Sigmoid colon (tissue), 7 donors: Measurements from ENCODE around the gene PGP. TPM values are rescaled to one million over a fixed set of nuclear protein-coding genes. Genes with fewer than 3 reads are reported as not detected.

Experiments
- DNase-seq: peaks from one replicate; pipeline ENCODE4 v3.0.0-alpha.2; 2019
- H3K27ac ChIP-seq, 4 donors: fragments of 200-600 bp; sonication (generic); one replicate each; pipeline ENCODE4 v1.5.1; 2016 to 2019; ENCODE audit warnings: mild to moderate bottlenecking in 1 of 4
- H3K27me3 ChIP-seq, 3 donors: fragments of 200-600 bp; sonication (generic); one replicate each; pipeline ENCODE4 v1.5.1; 2019; ENCODE audit warnings: mild to moderate bottlenecking in 1 of 3
- H3K36me3 ChIP-seq, 4 donors: fragments of 200-600 bp; sonication (generic); one replicate each; pipeline ENCODE4 v1.5.1; 2016 to 2019
- H3K4me1 ChIP-seq, 4 donors: fragments of 200-600 bp; sonication (generic); one replicate each; pipeline ENCODE4 v1.5.1; 2017 to 2019
- H3K4me3 ChIP-seq, 4 donors: fragments of 200-600 bp; sonication (generic); one replicate each; pipeline ENCODE4 v1.5.1; 2017 to 2019; ENCODE audit warnings: mild to moderate bottlenecking in 2 of 4, moderate library complexity in 1 of 4
- H3K9me3 ChIP-seq, 4 donors: fragments of 200-600 bp in 3 of 4; sonication (generic) in 3 of 4; one replicate each; pipeline versions ENCODE4 v1.5.1 to v1.6.1; 2013 to 2019
- EP300 ChIP-seq, 4 donors: sonication (generic); formaldehyde crosslinking; IDR thresholded peaks; one replicate each; pipeline ENCODE4 v1.6.1; 2017; ENCODE audit warnings: antibody characterized with exemption in 4 of 4
- POLR2A ChIP-seq, 2 donors: fragments of 450-650 bp; IDR thresholded peaks; one replicate each; pipeline ENCODE4 v1.6.1; 2016; ENCODE audit warnings: antibody characterized with exemption in 2 of 2, mild to moderate bottlenecking in 2 of 2, moderate library complexity in 2 of 2
- POLR2AphosphoS5 ChIP-seq, 4 donors: sonication (generic); formaldehyde crosslinking; IDR thresholded peaks; one replicate each; pipeline ENCODE4 v1.6.1; 2017; ENCODE audit warnings: antibody characterized with exemption in 4 of 4
- WGBS, 2 donors: extraction: QIAGEN DNeasy Blood & Tissue Kit; methylation state at CpG; one replicate each; pipeline ENCODE4 v1.1.7; 2013; 5-methylcytosine and 5-hydroxymethylcytosine counted together
- intact Hi-C: fragments of 100-400 bp; cut with DNase I; formaldehyde crosslinking; loops from one replicate; pipeline ENCODE4 v1.15.1; 2023
- polyA plus RNA-seq, 3 donors: library from polyadenylated mRNA; stranded (reverse); fragments of 200-250 nt; gene quantifications; one replicate each; pipeline ENCODE4 v1.2.3, GENCODE V29; 2013
- total RNA-seq, 4 donors: library from RNA; depleted of rRNA; stranded (reverse); fragments of >200 nt; gene quantifications; one replicate each; pipeline ENCODE4 v1.1.0, GENCODE V29; 2016
- TF ChIP-seq, protein P1 (sequence below), 4 experiments: fragments of 450-650 bp in 3 of 4; fragments of 200-600 bp in 1 of 4; IDR thresholded peaks; one replicate each; pipeline ENCODE4 v1.5.1; 2016 to 2019; ENCODE audit warnings: antibody characterized with exemption in 4 of 4, mild to moderate bottlenecking in 3 of 4, moderate library complexity in 2 of 4
- donor health status: healthy with polysubstance abuse.
- donor health status: Bipolar disorder and iron deficiency.
- donor health status: healthy.

PGP gene
- total and polyA plus RNA-seq, 7 donors = 6.0 to 20.2 (median 10.3) TPM

DNA sequence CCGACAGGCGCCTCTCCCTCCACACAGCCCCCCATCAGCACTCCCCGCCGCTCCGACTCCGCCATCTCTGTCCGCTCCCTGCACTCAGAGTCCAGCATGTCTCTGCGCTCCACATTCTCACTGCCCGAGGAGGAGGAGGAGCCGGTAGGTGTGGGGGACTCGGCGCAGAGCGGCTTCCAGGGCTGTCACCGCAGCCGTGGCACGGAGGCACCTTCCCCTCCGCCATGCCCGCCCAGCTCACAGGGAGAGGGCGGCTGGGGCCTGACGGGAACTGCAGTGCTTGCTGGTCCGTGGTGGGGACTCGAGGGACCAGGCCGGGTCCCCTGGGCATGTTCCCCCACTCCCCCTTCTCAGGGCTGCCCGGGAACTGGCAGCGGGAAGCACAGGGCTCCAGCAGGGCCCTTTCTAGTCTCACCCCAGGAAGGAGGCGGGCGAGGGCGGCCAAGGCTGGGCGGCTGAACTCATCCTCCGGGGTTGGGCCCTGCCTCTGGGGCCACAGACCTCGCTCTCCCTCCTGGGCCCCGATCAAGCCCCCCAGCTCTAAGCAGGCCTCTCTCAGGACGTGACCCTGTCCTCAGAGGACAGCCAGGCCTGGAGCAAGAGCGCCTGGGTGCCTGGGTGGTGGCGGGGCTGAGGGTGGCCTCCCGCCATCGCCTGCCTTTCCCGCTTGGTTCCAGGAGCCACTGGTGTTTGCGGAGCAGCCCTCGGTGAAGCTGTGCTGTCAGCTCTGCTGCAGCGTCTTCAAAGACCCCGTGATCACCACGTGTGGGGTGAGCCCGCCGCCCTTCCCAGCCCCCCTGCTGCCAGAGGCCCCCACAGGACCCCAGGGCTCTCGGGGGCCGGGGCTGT is 43.8 kb downstream of the PGP start:
- Histone ChIP-seq H3K36me3 (peaks cover 21 to 100% (median 67%) of the 10 kb centered on the region in 4 donors), H3K27ac (peak overlapping the region in 1 of 4 donors; percentile 37), H3K9me3 (no peaks in the 10 kb centered on the region), H3K4me1 (no peaks in the 10 kb centered on the region), H3K4me3 (peak overlapping the region in 3 of 4 donors; percentile 12 to 27 (median 22)), H3K27me3 (no peaks in the 10 kb centered on the region)
- TF ChIP-seq POLR2AphosphoS5 (IDR thresholded peaks at IDR 0.05) (no peak), POLR2A (IDR thresholded peaks at IDR 0.05) (no peak), EP300 (IDR thresholded peaks at IDR 0.05) (no peak)
- TF ChIP-seq, protein P1, sequence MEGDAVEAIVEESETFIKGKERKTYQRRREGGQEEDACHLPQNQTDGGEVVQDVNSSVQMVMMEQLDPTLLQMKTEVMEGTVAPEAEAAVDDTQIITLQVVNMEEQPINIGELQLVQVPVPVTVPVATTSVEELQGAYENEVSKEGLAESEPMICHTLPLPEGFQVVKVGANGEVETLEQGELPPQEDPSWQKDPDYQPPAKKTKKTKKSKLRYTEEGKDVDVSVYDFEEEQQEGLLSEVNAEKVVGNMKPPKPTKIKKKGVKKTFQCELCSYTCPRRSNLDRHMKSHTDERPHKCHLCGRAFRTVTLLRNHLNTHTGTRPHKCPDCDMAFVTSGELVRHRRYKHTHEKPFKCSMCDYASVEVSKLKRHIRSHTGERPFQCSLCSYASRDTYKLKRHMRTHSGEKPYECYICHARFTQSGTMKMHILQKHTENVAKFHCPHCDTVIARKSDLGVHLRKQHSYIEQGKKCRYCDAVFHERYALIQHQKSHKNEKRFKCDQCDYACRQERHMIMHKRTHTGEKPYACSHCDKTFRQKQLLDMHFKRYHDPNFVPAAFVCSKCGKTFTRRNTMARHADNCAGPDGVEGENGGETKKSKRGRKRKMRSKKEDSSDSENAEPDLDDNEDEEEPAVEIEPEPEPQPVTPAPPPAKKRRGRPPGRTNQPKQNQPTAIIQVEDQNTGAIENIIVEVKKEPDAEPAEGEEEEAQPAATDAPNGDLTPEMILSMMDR (IDR thresholded peaks at IDR 0.05) = no peak
- intact Hi-C loops = no loop called here
- 94 to 95% methylated on average over 47 of the region's 47 CpGs for WGBS, 2 donors
- no peak for DNase-seq

DNA sequence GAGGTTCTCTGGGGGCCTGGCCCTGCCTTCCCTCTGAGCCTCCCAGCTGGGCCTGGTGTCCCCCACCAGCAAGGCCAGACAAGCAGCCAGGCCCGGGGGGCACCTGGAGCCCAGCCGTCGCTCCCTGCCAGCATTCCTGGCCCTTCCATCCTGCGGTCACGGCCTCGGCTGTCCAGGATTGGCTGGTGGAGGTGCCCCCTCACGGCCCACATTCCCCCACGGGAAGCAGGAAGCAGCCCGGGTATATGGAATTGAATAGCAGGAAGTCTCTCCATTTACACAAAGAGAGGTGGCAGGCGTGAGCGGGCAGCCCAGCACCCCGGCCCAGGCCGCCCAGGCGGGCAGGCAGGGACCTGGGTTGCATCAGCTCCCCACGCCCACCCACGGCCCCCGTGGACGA is 44.6 kb downstream of the PGP start:
- intact Hi-C loops = no loop called here
- H3K4me3 ChIP-seq = peak overlapping the region in 3 of 4 donors; percentile 12 to 27 (median 22)
- H3K27me3 ChIP-seq = no peaks in the 10 kb centered on the region
- TF ChIP-seq POLR2A (IDR thresholded peaks at IDR 0.05) (no peak), POLR2AphosphoS5 (IDR thresholded peaks at IDR 0.05) (peak in 2 of 4 donors; percentile 20 to 29), EP300 (IDR thresholded peaks at IDR 0.05) (no peak)
- TF ChIP-seq, protein P1 (IDR thresholded peaks at IDR 0.05) = no peak
- H3K36me3 ChIP-seq = peaks cover 14 to 96% (median 63%) of the 10 kb centered on the region in 4 donors
- H3K4me1 ChIP-seq = no peaks in the 10 kb centered on the region
- no peak for DNase-seq
- H3K9me3 ChIP-seq = no peaks in the 10 kb centered on the region
- 90 to 92% methylated on average over 18 of the region's 18 CpGs for WGBS, 2 donors
- H3K27ac ChIP-seq = peak overlapping the region in 2 of 4 donors; percentile 33 to 37

DNA sequence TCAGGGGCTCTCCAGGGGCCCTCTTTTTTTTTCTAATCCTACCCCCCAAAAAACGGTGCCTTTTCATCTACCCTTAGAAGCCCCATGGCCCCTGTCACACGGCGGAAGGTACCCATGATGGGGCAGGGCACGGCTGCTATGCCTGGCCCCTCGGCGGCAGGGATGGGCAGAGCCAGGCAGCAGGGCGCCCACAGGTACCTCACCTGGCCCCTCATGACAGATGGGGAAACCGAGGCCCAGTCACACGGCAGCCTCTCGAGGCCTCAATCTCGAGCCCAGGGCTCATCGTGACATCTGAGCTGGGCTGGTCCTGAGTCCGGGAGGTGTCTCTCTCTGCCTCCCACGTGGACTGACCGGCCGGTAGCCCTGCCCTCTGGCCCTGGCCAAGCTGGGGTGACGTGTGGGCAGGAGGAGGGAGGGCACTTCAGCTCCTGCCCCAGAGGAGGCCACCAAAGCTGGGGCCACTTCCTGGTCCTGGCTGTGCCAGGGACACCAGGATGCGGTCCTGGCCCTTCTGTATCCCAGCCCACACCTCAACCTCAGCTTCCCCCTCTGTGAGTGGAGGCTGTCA is 47.5 kb downstream of the PGP start:
- Histone ChIP-seq H3K4me1 (peaks cover 0 to 8% (median 2%) of the 10 kb centered on the region in 4 donors), H3K9me3 (no peaks in the 10 kb centered on the region), H3K36me3 (peaks cover 0 to 72% (median 40%) of the 10 kb centered on the region in 4 donors), H3K27me3 (no peaks in the 10 kb centered on the region), H3K4me3 (no peak overlapping the region), H3K27ac (no peak overlapping the region)
- DNase-seq = no peak
- WGBS, 2 donors = 94% methylated on average over 18 of the region's 18 CpGs
- intact Hi-C loops = no loop called here
- TF ChIP-seq POLR2AphosphoS5 (IDR thresholded peaks at IDR 0.05) (no peak), POLR2A (IDR thresholded peaks at IDR 0.05) (no peak), EP300 (IDR thresholded peaks at IDR 0.05) (no peak)
- TF ChIP-seq, protein P1 (IDR thresholded peaks at IDR 0.05) = no peak

DNA sequence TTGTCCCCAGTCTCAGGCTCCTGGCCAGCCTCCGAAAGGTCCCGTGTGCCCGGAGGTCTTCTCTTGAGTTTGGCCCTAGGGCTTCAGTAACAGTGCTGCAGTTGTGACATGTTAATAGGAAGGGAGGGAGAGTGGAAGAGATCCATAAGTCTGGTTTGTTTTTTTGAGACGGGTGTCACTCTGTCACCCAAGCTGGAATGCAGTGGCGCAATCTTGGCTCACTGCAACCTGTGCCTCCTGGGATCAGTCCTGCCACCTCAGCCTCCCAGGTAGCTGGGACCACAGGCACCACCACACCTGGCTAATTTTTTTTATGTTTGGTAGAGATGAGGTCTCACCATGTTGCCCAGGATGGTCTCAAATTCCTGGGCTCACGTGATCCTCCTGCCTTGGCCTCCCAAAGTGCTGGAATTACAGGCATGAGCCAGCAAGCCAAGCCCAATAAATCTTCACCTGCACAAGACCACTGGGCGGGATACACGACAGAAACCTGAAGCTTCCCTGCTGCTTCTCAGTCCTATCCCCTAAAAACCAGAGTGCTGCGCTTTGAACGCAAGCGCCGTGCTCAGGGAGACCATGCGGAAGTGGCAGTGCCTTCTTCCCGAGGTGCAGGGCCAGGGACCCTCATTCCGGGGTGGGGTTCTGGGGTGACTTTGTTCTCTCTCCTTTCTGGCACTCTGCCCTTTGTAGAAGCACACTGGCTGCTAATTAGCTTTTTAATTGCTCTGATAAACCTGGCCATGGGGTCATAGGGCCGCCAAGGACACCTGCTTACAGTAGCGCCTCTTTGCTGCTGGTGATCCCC is 48.2 kb downstream of the PGP start:
- Histone ChIP-seq H3K36me3 (peaks cover 0 to 65% (median 35%) of the 10 kb centered on the region in 4 donors), H3K27me3 (no peaks in the 10 kb centered on the region), H3K27ac (no peak overlapping the region), H3K4me1 (peaks cover 0 to 13% (median 8%) of the 10 kb centered on the region in 4 donors), H3K9me3 (no peaks in the 10 kb centered on the region), H3K4me3 (no peak overlapping the region)
- TF ChIP-seq, protein P1 (IDR thresholded peaks at IDR 0.05) = no peak
- TF ChIP-seq POLR2A (IDR thresholded peaks at IDR 0.05) (no peak), EP300 (IDR thresholded peaks at IDR 0.05) (no peak), POLR2AphosphoS5 (IDR thresholded peaks at IDR 0.05) (no peak)
- no peak for DNase-seq
- intact Hi-C loops = no loop called here
- 82 to 93% methylated on average over 17 of the region's 17 CpGs for WGBS, 2 donors
